HUES64 (cell line): ENCODE measurements around the gene KCNQ5.

Experiments used
- H3K27ac ChIP-seq: 2 replicates; pipeline ENCODE4 v1.7.0; 2013; ENCODE audit warnings: low read depth, low read length, inconsistent platforms
- H3K27me3 ChIP-seq: 2 replicates; pipeline ENCODE4 v1.6.1; 2013; ENCODE audit warnings: mild to moderate bottlenecking, low read length; ENCODE audit not compliant: insufficient read depth
- H3K36me3 ChIP-seq: 2 replicates; pipeline ENCODE4 v1.6.1; 2013; ENCODE audit warnings: mild to moderate bottlenecking, low read length; ENCODE audit not compliant: insufficient read depth
- H3K4me1 ChIP-seq: 2 replicates; pipeline ENCODE4 v1.6.1; 2013; ENCODE audit warnings: mild to moderate bottlenecking, low read length, moderate library complexity; ENCODE audit not compliant: insufficient read depth
- H3K4me3 ChIP-seq: 2 replicates; pipeline ENCODE4 v1.5.1; 2013; ENCODE audit warnings: mild to moderate bottlenecking, low read length, moderate library complexity
- H3K9ac ChIP-seq: 2 replicates; pipeline ENCODE4 v1.6.1; 2013; ENCODE audit warnings: mild to moderate bottlenecking, low read depth, low read length
- H3K9me3 ChIP-seq: 2 replicates; pipeline ENCODE4 v1.6.1; 2013; ENCODE audit warnings: low read depth, low read length; ENCODE audit not compliant: insufficient read depth
- WGBS: fragments of 150-250, 120-280 bp; methylation state at CpG from one replicate; pipeline ENCODE4 v1.1.7; 2013; ENCODE audit warnings: missing lambda C conversion rate; 5-methylcytosine and 5-hydroxymethylcytosine counted together

Gene KCNQ5

GRCh38 chr6:72746276-72746675 lies 124.4 kb downstream of the KCNQ5 start:
- no peak overlapping the region for H3K27ac ChIP-seq

GRCh38 chr6:72748759-72749158 lies 126.9 kb downstream of the KCNQ5 start:
- WGBS = 58% methylated on average over 1 of the region's 1 CpG
- no peak overlapping the region for H3K4me3 ChIP-seq
- H3K27ac ChIP-seq = no peak overlapping the region
- no peaks in the 10 kb centered on the region for H3K36me3 ChIP-seq
- H3K27me3 ChIP-seq = no peaks in the 10 kb centered on the region
- 0 out of 2 replicates have a peak, but pooled peaks cover 3% of the 10 kb centered on the region for H3K4me1 ChIP-seq
- no peak overlapping the region for H3K9ac ChIP-seq
- H3K9me3 ChIP-seq = no peaks in the 10 kb centered on the region

More at GRCh38 chr6:72746276-72746675, 124.4 kb downstream of the KCNQ5 start:
- H3K36me3 ChIP-seq = no peaks in the 10 kb centered on the region
- 95% methylated on average over 2 of the region's 2 CpGs for WGBS
- no peak overlapping the region for H3K4me3 ChIP-seq
- no peaks in the 10 kb centered on the region for H3K27me3 ChIP-seq
- peaks cover 3% of the 10 kb centered on the region; the same call in 1 of the 2 replicates for H3K4me1 ChIP-seq
- H3K9me3 ChIP-seq = no peaks in the 10 kb centered on the region
- no peak overlapping the region for H3K9ac ChIP-seq

- no peak overlapping the region for H3K4me3 ChIP-seq
- no peaks in the 10 kb centered on the region for H3K9me3 ChIP-seq
- H3K4me1 ChIP-seq = no peaks in the 10 kb centered on the region
- no peak overlapping the region for H3K27ac ChIP-seq
- H3K36me3 ChIP-seq = no peaks in the 10 kb centered on the region
- H3K27me3 ChIP-seq = no peaks in the 10 kb centered on the region
- 73% methylated on average over 1 of the region's 2 CpGs for WGBS
- H3K9ac ChIP-seq = no peak overlapping the region
Measured at GRCh38 chr6:72755752-72756151, 133.9 kb downstream of the KCNQ5 start.

- H3K9ac ChIP-seq = no peak overlapping the region
- H3K9me3 ChIP-seq = no peaks in the 10 kb centered on the region
- no peak overlapping the region for H3K27ac ChIP-seq
- no peaks in the 10 kb centered on the region for H3K4me1 ChIP-seq
- H3K36me3 ChIP-seq = no peaks in the 10 kb centered on the region
- WGBS = 100% methylated on average over 2 of the region's 3 CpGs
- H3K4me3 ChIP-seq = no peak overlapping the region
- H3K27me3 ChIP-seq = no peaks in the 10 kb centered on the region
Measured at GRCh38 chr6:72757048-72757447, 135.2 kb downstream of the KCNQ5 start.

GRCh38 chr6:72757926-72758325 lies 136.1 kb downstream of the KCNQ5 start:
- no peaks in the 10 kb centered on the region for H3K4me1 ChIP-seq
- 100% methylated on average over 1 of the region's 1 CpG for WGBS

GRCh38 chr6:72758901-72759300 lies 137.0 kb downstream of the KCNQ5 start:
- no peaks in the 10 kb centered on the region for H3K4me1 ChIP-seq
- H3K4me3 ChIP-seq = no peak overlapping the region
- H3K9ac ChIP-seq = no peak overlapping the region
- no peaks in the 10 kb centered on the region for H3K27me3 ChIP-seq
- WGBS = 97% methylated on average over 2 of the region's 2 CpGs
- H3K36me3 ChIP-seq = no peaks in the 10 kb centered on the region
- H3K27ac ChIP-seq = no peak overlapping the region
- no peaks in the 10 kb centered on the region for H3K9me3 ChIP-seq

More at GRCh38 chr6:72757926-72758325, 136.1 kb downstream of the KCNQ5 start:
- Histone ChIP-seq H3K9ac (no peak overlapping the region), H3K9me3 (no peaks in the 10 kb centered on the region), H3K27me3 (no peaks in the 10 kb centered on the region), H3K27ac (no peak overlapping the region), H3K4me3 (no peak overlapping the region), H3K36me3 (no peaks in the 10 kb centered on the region)

GRCh38 chr6:72760114-72760793 lies 138.4 kb downstream of the KCNQ5 start:
- no peaks in the 10 kb centered on the region for H3K9me3 ChIP-seq
- H3K36me3 ChIP-seq = no peaks in the 10 kb centered on the region
- H3K9ac ChIP-seq = no peak overlapping the region
- no peak overlapping the region for H3K27ac ChIP-seq
- no peak overlapping the region for H3K4me3 ChIP-seq
- H3K27me3 ChIP-seq = no peaks in the 10 kb centered on the region
- no peaks in the 10 kb centered on the region for H3K4me1 ChIP-seq
- 90% methylated on average over 3 of the region's 4 CpGs for WGBS

- no peaks in the 10 kb centered on the region for H3K9me3 ChIP-seq
- no peaks in the 10 kb centered on the region for H3K36me3 ChIP-seq
- H3K4me1 ChIP-seq = no peaks in the 10 kb centered on the region
- no peaks in the 10 kb centered on the region for H3K27me3 ChIP-seq
- H3K4me3 ChIP-seq = no peak overlapping the region
- H3K9ac ChIP-seq = no peak overlapping the region
- WGBS = 88% methylated on average over 4 of the region's 5 CpGs
- no peak overlapping the region for H3K27ac ChIP-seq
Measured at GRCh38 chr6:72761761-72762160, 139.9 kb downstream of the KCNQ5 start.

GRCh38 chr6:72769459-72770125 lies 147.7 kb downstream of the KCNQ5 start:
- whole genome bisulfite sequencing = no CpG with 5 or more reads among the region's 1 CpG
- no peaks in the 10 kb centered on the region for H3K36me3 ChIP-seq
- no peaks in the 10 kb centered on the region for H3K4me1 ChIP-seq
- H3K4me3 ChIP-seq = no peak overlapping the region
- H3K9ac ChIP-seq = no peak overlapping the region
- no peaks in the 10 kb centered on the region for H3K9me3 ChIP-seq
- no peak overlapping the region for H3K27ac ChIP-seq
- no peaks in the 10 kb centered on the region for H3K27me3 ChIP-seq

- H3K27ac ChIP-seq = no peak overlapping the region
Measured at GRCh38 chr6:72770959-72771358, 149.1 kb downstream of the KCNQ5 start.

GRCh38 chr6:72776456-72776855 lies 154.6 kb downstream of the KCNQ5 start:
- H3K27ac ChIP-seq = no peak overlapping the region
- H3K27me3 ChIP-seq = no peaks in the 10 kb centered on the region
- no peaks in the 10 kb centered on the region for H3K4me1 ChIP-seq
- 96% methylated on average over 1 of the region's 1 CpG for WGBS
- H3K9me3 ChIP-seq = no peaks in the 10 kb centered on the region
- no peak overlapping the region for H3K4me3 ChIP-seq
- H3K36me3 ChIP-seq = no peaks in the 10 kb centered on the region
- H3K9ac ChIP-seq = no peak overlapping the region

More at GRCh38 chr6:72770959-72771358, 149.1 kb downstream of the KCNQ5 start:
- Histone ChIP-seq H3K4me1 (no peaks in the 10 kb centered on the region), H3K4me3 (no peak overlapping the region), H3K9ac (no peak overlapping the region), H3K36me3 (no peaks in the 10 kb centered on the region), H3K9me3 (no peaks in the 10 kb centered on the region), H3K27me3 (no peaks in the 10 kb centered on the region)
- 92% methylated on average over 3 of the region's 3 CpGs for WGBS
